ENCODE data around the gene MOGAT3. TPM values are rescaled to one million over a fixed set of nuclear protein-coding genes. Genes with fewer than 3 reads are reported as not detected.

MOGAT3 gene
- total and polyA plus RNA-seq, 8 donors = 0.07 to 0.11 (median 0.08) TPM; not detected in 3

GRCh38 chr7:101163279-101164070 is 37.4 kb downstream of the MOGAT3 start:
- no peak overlapping the region for H3K27ac ChIP-seq
- DNase-seq (peak in 1 of 4 donors; percentile 84), ATAC-seq (no peak)
- peaks cover 0 to 27% of the 10 kb centered on the region in 2 donors for H3K36me3 ChIP-seq
- no peaks in the 10 kb centered on the region for H3K9me3 ChIP-seq
- intact Hi-C loops (cut with DNase I) = no loop called here
- peaks cover 57 to 78% of the 10 kb centered on the region in 2 donors for H3K27me3 ChIP-seq
- no peak for TF ChIP-seq CTCF (IDR thresholded peaks at IDR 0.05)
- peak overlapping the region; percentile 15 to 33 for H3K4me3 ChIP-seq
- H3K4me1 ChIP-seq = peaks cover 14 to 43% of the 10 kb centered on the region in 2 donors

- peaks cover 0 to 35% of the 10 kb centered on the region in 2 donors for H3K36me3 ChIP-seq
- H3K4me3 ChIP-seq = peak overlapping the region; percentile 15 to 33
- H3K4me1 ChIP-seq = peaks cover 14 to 43% of the 10 kb centered on the region in 2 donors
- ATAC-seq (peak; percentile 25), DNase-seq (peak in 2 of 4 donors; percentile 74 to 83)
- H3K27me3 ChIP-seq = peaks cover 51 to 70% of the 10 kb centered on the region in 2 donors
- TF ChIP-seq CTCF (IDR thresholded peaks at IDR 0.05) = no peak
- H3K27ac ChIP-seq = no peak overlapping the region
- intact Hi-C loops (cut with DNase I) = no loop called here
- no peaks in the 10 kb centered on the region for H3K9me3 ChIP-seq
Measured at GRCh38 chr7:101162551-101163278, 38.1 kb downstream of the MOGAT3 start.

GRCh38 chr7:101161692-101162471 is 39.0 kb downstream of the MOGAT3 start:
- Histone ChIP-seq H3K27me3 (peaks cover 43 to 62% of the 10 kb centered on the region in 2 donors), H3K27ac (no peak overlapping the region), H3K4me3 (no peak overlapping the region), H3K9me3 (no peaks in the 10 kb centered on the region), H3K36me3 (peaks cover 0 to 43% of the 10 kb centered on the region in 2 donors), H3K4me1 (peaks cover 14 to 43% of the 10 kb centered on the region in 2 donors)
- ATAC-seq = no peak
- no peak for TF ChIP-seq CTCF (IDR thresholded peaks at IDR 0.05)
- intact Hi-C loops (cut with DNase I) = no loop called here
- no peak for DNase-seq

- Histone ChIP-seq H3K4me3 (no peak overlapping the region), H3K27ac (no peak overlapping the region), H3K4me1 (peaks cover 14 to 39% of the 10 kb centered on the region in 2 donors), H3K36me3 (peaks cover 0 to 47% of the 10 kb centered on the region in 2 donors), H3K27me3 (peaks cover 36 to 52% of the 10 kb centered on the region in 2 donors), H3K9me3 (no peaks in the 10 kb centered on the region)
- intact Hi-C loops (cut with DNase I) = no loop called here
- TF ChIP-seq CTCF (IDR thresholded peaks at IDR 0.05) = no peak
- ATAC-seq (no peak), DNase-seq (no peak)
Measured at GRCh38 chr7:101160910-101161309, 39.9 kb downstream of the MOGAT3 start.
